ENCODE measurements around the gene IZUMO4. TPM values are rescaled to one million over a fixed set of nuclear protein-coding genes. Genes with fewer than 3 reads are reported as not detected.

IZUMO4 gene
- total RNA-seq, 1 donor from 2014 or later: 0.46 TPM

DNA sequence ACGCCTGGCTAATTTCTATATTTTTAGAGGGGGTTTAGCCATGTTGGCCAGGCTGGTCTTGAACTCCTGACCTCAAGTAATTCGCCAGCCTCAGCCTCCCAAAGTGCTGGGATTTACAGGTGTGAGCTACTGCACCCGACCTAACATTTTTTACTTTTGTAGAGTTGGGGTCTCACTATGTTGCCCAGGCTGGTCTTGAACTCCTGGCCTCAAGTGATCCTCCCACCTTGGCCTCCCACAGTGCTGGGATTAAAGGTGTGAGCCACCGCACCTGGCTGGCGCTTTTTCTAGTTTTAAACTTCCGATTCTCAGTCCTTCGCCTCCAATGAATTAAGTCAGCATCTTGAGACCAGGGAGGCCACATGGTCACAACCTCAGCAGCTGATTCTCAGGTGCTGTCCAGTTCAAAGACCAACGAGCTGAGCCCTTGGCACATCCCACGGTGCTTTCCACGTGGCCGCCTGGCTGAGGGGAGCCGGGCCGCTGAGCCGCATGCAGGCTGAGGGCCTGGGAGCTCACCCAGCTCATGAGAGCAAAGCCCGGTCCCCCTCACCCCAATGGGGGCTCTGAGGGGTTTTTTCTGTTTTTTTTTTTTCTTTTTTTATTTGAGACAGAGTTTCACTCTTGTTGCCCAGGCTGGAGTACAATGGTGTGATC lies 45.6 kb downstream of the IZUMO4 start:
- no peak for DNase-seq (ENCODE audit: low read depth, low spot score)

DNA sequence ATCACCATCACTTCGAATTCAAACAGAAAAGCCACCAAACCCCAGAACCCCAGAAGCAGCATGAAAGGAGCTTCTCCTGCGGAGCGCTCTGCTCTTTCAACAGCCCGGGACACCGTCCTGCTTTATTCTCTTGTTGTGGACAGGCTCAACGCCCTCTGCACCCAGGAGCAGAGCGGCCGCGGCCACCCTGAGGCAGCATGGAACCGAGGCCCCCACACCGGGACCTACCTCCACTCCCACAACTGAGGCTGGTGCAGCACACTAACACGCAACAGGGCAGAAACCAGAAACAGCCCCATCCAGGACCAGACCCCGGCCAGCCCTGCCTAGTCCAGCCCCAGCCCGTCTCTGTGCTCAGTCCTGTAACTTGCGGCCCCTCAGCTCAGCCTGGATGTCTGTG lies 47.5 kb downstream of the IZUMO4 start:
- no peak for DNase-seq (ENCODE audit: low read depth, low spot score)

DNA sequence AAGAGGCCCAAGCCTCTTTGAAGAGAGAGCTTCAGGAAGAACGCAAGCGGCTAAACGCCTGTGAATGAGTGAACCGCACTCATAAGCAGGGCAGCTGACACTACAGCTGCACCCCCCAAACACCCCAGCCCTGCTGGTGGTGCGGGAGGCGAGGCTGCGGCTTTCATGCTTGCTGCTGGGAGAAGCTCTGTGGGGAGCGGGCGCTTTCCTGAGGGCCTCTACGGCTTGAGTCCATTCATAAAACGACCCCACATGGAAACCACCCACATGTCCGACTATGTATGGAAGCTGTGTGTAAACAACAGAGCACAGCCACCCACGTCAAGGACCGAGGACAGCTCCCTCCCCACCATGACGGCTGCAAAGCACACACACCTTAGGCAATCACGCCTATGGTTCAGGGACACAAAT lies 49.1 kb downstream of the IZUMO4 start:
- no peak for DNase-seq (ENCODE audit: low read depth, low spot score)

DNA sequence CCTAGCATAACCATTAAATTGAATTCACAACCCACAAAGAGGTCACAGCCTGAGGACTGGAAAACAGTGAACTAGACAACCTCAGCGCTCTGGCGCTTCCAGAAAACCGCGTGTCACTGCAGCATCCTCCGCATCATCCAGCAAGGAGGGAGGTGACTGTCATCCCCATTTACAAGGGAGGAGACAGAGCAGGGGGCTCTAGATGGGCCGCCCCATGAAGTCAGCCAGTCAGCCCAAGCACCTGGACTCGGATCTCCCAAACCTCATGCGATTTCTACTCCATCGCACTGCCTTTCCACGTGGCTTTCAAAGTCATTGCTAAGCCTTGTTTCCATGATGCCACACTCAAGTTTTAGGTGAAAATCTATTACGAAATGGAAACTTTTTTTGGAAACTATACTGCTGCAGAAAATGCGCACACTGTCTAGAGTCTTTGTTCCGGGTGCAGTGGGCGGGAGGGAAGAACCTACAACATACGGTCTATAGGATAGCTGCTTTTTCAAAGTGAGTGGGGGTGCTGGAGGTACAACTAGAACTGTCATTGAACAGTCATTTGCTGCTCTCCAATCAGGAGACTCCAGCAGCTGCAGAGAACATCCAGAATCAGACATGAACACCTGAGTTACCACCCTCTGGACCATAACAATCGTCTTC lies 51.9 kb downstream of the IZUMO4 start:
- no peak for DNase-seq (ENCODE audit: low read depth, low spot score)

Other genes starting within 250 kb of the IZUMO4 start
- 6.5 and 6.8 TPM in 2 replicates for gene REXO1, start 248.4 kb upstream of the IZUMO4 start, total RNA-seq
- 7.0 and 9.8 TPM in 2 replicates for gene KLF16, start 233.3 kb upstream of the IZUMO4 start, total RNA-seq
- gene ABHD17A, start 211.4 kb upstream of the IZUMO4 start, total RNA-seq: 77.4 and 128 TPM in 2 replicates
- gene ADAT3, start 191.5 kb upstream of the IZUMO4 start, total RNA-seq: 2.4 and 3.1 TPM in 2 replicates
- 23.7 and 26.2 TPM in 2 replicates for gene SCAMP4, start 191.5 kb upstream of the IZUMO4 start, total RNA-seq
- 88.6 and 107 TPM in 2 replicates for gene CSNK1G2, start 155.7 kb upstream of the IZUMO4 start, total RNA-seq
- 52.9 and 61.7 TPM in 2 replicates for gene BTBD2, start 81.2 kb upstream of the IZUMO4 start, total RNA-seq
- 85.2 and 170 TPM in 2 replicates for gene MKNK2, start 45.7 kb upstream of the IZUMO4 start, total RNA-seq
- 18.7 and 25.5 TPM in 2 replicates for gene MOB3A, start 589 bp upstream of the IZUMO4 start, total RNA-seq
- gene AP3D1, start 54.7 kb downstream of the IZUMO4 start, total RNA-seq: 90.9 and 100 TPM in 2 replicates
- gene DOT1L, start 67.0 kb downstream of the IZUMO4 start, total RNA-seq: 4.7 and 5.4 TPM in 2 replicates
- gene PLEKHJ1, start 139.4 kb downstream of the IZUMO4 start, total RNA-seq: 55.3 and 63.0 TPM in 2 replicates
- 45.0 and 50.4 TPM in 2 replicates for gene SF3A2, start 139.9 kb downstream of the IZUMO4 start, total RNA-seq
- 0.86 and 1.1 TPM in 2 replicates for gene AMH, start 152.4 kb downstream of the IZUMO4 start, total RNA-seq
- 0.07 and 0.39 TPM in 2 replicates for gene JSRP1, start 159.5 kb downstream of the IZUMO4 start, total RNA-seq
- not detected in 2 replicates for gene PEAK3, start 185.3 kb downstream of the IZUMO4 start, total RNA-seq
- gene LINGO3, start 211.2 kb downstream of the IZUMO4 start, total RNA-seq: not detected in 2 replicates
- gene LSM7, start 231.7 kb downstream of the IZUMO4 start, total RNA-seq: 112 and 144 TPM in 2 replicates
- gene SPPL2B, start 231.8 kb downstream of the IZUMO4 start, total RNA-seq: 20.0 and 22.5 TPM in 2 replicates

Data from pulmonary artery endothelial cell (primary cell).